Uterus (tissue), 4 donors: ENCODE results near the gene POU2AF3. TPM values are rescaled to one million over a fixed set of nuclear protein-coding genes. Genes with fewer than 3 reads are reported as not detected.

Source experiments
- DNase-seq, 2 donors: peaks; one replicate each; pipeline ENCODE4 v3.0.0-alpha.2; 2019 to 2020
- H3K27ac ChIP-seq, 2 donors: fragments of 200-600 bp; sonication (generic); 1 replicate in 1 of 2; 2 replicates in 1 of 2; pipeline ENCODE4 v1.5.1; 2016 to 2018
- H3K27me3 ChIP-seq, 2 donors: fragments of 200-600 bp; sonication (generic); one replicate each; pipeline ENCODE4 v1.5.1; 2018 to 2019; ENCODE audit warnings: control low read depth in 1 of 2
- H3K36me3 ChIP-seq, 2 donors: fragments of 200-600 bp; sonication (generic); one replicate each; pipeline ENCODE4 v1.5.1; 2019; ENCODE audit warnings: control low read depth in 1 of 2
- H3K4me1 ChIP-seq, 2 donors: fragments of 200-600 bp; sonication (generic); one replicate each; pipeline ENCODE4 v1.5.1; 2018 to 2019; ENCODE audit warnings: control low read depth in 1 of 2
- H3K4me3 ChIP-seq, 2 donors: fragments of 200-600 bp; sonication (generic); 1 replicate in 1 of 2; 2 replicates in 1 of 2; pipeline ENCODE4 v1.5.1; 2018 to 2019; ENCODE audit warnings: mild to moderate bottlenecking in 1 of 2
- H3K9me3 ChIP-seq, 2 donors: fragments of 200-600 bp; sonication (generic); one replicate each; pipeline ENCODE4 v1.5.1; 2019; ENCODE audit warnings: control low read depth in 1 of 2
- CTCF ChIP-seq, 4 experiments: fragments of 200-600 bp in 2 of 4; fragments of 450-650 bp in 2 of 4; sonication (generic) in 2 of 4; IDR thresholded peaks; one replicate each; pipeline ENCODE4 v1.5.1; 2016 to 2019; ENCODE audit warnings: antibody characterized with exemption in 4 of 4, mild to moderate bottlenecking in 2 of 4, moderate library complexity in 1 of 4
- POLR2A ChIP-seq, 2 donors: fragments of 450-650 bp; IDR thresholded peaks; one replicate each; pipeline ENCODE4 v1.6.1; 2016; ENCODE audit warnings: antibody characterized with exemption in 2 of 2, mild to moderate bottlenecking in 1 of 2, moderate library complexity in 1 of 2
- intact Hi-C: fragments of 100-400 bp; cut with DNase I; formaldehyde crosslinking; loops from one replicate; pipeline ENCODE4 v1.15.1; 2023; ENCODE audit warnings: low total_unique reads
- total RNA-seq, 4 donors: library from RNA; depleted of rRNA in 3 of 4; stranded (reverse); fragments of >200 nt in 3 of 4; gene quantifications; one replicate each; pipeline versions ENCODE4 v1.1.0 to v1.2.4, GENCODE V29; 2014 to 2023
- donor health status: DM: yes; HTN: yes; CAD: no.

POU2AF3 gene
- total RNA-seq, 4 donors from 2014 or later, result 0.97 to 13.2 (median 6.2) TPM

DNA sequence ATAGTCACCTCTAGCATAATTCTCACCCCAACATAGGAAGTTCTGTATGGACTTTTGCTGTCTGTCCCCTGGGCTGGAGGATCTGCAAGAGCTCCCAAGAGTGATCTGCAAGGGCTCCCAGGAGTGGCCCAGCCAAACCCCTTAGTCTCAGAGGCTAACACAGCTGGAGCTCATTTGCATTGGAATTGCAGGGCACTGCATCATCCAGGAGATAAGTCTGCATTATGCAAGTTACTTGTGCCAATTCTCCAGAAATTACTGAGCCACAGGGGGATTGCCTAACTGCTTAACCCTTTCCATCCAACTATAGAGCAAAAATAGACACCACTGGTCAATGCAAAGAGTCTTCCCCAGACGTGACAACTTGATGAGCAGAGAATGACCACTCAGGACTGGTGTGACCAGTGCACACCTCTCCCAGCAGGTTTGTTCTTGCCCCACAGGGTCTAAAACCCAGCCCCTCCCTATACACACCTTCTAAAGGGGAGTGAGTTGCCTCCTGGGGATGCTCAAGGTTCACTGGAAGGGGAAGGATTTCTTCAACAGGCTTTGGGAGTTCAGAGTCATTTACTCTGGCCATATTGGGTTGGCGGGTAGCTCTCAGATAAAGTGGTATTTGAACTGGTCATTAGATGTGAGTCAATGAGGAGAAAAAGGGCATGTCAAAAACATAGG lies 38.4 kb downstream of the POU2AF3 start:
- Histone ChIP-seq H3K4me1 (peaks cover 0 to 4% of the 10 kb centered on the region in 2 donors), H3K4me3 (no peak overlapping the region), H3K9me3 (no peaks in the 10 kb centered on the region), H3K27ac (no peak overlapping the region), H3K27me3 (no peaks in the 10 kb centered on the region), H3K36me3 (no peaks in the 10 kb centered on the region)
- TF ChIP-seq POLR2A (IDR thresholded peaks at IDR 0.05), result no peak
- TF ChIP-seq CTCF (IDR thresholded peaks at IDR 0.05), result no peak
- intact Hi-C loops, result no loop called here
- DNase-seq, result no peak

DNA sequence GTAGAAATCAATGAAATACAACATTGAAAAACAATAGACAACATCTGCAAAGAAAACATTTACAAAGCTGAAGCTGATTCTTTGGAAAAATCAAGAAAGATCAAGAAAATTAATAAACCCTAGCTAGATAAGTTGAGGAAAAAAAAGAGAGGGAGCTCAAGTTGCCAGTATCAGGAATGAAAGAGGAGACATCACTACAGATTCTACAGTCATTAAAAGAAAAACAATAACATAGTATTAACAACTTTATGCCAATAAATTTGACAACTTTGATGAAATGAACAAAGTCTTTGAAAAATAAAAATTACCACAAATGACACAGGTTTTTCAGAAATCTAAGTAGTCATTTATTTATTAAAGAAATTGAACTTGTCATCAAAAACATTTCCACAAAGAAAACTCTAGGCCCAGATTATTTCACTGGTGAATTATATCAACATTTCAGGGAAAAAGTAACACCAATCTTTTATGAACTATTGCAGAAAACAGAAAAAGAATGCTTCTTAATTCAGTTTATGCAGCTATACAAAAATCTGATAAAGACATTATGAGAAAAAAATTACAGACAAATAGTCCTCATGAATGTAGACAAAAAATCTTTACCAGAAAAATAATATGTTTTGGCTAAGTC lies 41.5 kb downstream of the POU2AF3 start:
- Histone ChIP-seq H3K4me1 (no peaks in the 10 kb centered on the region), H3K36me3 (no peaks in the 10 kb centered on the region), H3K27me3 (no peaks in the 10 kb centered on the region), H3K4me3 (no peak overlapping the region), H3K9me3 (no peaks in the 10 kb centered on the region), H3K27ac (no peak overlapping the region)
- no peak for DNase-seq
- TF ChIP-seq POLR2A (IDR thresholded peaks at IDR 0.05) (no peak), CTCF (IDR thresholded peaks at IDR 0.05) (no peak)
- intact Hi-C loops, result no loop called here

- TF ChIP-seq POLR2A (IDR thresholded peaks at IDR 0.05) (no peak), CTCF (IDR thresholded peaks at IDR 0.05) (no peak)
- no peak overlapping the region for H3K4me3 ChIP-seq
- no peaks in the 10 kb centered on the region for H3K36me3 ChIP-seq
- no peak overlapping the region for H3K27ac ChIP-seq
- no peaks in the 10 kb centered on the region for H3K4me1 ChIP-seq
- intact Hi-C loops, result no loop called here
- DNase-seq, result no peak
- no peaks in the 10 kb centered on the region for H3K27me3 ChIP-seq
- no peaks in the 10 kb centered on the region for H3K9me3 ChIP-seq
These were observed 44.0 kb downstream of the POU2AF3 start for GRCh38 chr11:111342329-111342728.

DNA sequence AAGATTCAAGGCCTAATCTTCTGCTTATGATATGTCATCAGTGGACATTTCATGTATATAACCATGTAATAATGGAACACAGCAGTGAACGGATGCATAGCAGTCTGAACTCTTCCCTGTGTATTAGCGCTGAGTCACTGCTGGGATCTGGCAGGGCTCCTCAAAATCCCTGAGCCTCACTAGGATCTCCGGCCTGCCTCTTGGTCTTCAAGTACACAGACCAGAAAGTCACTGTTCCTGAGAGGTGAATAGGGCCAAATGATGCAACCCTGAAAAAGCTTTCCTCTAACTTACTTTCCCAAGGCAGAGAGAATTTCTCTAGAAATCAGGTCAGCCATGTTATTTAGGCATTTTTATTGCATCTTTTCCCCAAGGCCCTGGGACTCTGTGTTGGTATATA lies 45.7 kb downstream of the POU2AF3 start:
- TF ChIP-seq CTCF (IDR thresholded peaks at IDR 0.05), result peak in 1 of 4 experiments; percentile 5
- TF ChIP-seq POLR2A (IDR thresholded peaks at IDR 0.05), result no peak
- DNase-seq, result peak; percentile 81
- H3K4me1 ChIP-seq, result no peaks in the 10 kb centered on the region
- no peak overlapping the region for H3K4me3 ChIP-seq
- H3K9me3 ChIP-seq, result no peaks in the 10 kb centered on the region
- no peaks in the 10 kb centered on the region for H3K27me3 ChIP-seq
- intact Hi-C loops, result no loop called here
- H3K27ac ChIP-seq, result peak overlapping the region; percentile 52 to 55
- no peaks in the 10 kb centered on the region for H3K36me3 ChIP-seq

DNA sequence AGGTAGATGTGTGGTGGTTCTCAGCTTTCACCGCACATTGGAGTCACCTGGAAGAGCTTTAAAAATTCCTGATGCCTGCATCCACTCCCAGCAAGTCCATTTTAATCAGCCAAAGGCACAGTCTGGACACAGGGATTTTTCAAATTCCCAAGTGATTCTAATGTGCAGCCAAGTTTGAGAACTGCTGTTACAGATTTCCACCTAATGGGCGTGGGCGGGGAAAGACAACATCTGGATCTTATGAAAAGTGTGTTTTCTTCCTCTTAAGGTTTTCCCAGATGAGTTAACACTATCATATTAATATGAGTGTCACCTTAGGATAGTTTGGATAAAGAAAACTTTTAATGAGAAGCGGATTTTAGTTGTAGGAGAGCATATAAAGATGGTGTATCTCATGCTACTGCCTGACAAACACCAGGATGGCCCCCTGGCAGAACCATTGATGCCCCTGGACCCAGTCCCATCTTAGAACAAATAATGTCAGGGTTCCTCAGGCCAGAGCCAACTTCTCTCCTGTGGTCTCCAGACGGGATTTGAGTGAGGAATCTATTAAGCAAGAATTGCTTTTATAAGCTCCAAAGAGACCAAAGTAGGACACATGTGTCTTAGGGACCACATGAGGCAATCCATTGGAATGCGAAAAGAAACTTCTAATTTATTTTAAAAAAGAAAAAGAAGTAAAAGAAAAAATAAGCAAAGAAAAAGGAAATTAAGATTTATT lies 48.8 kb downstream of the POU2AF3 start:
- Histone ChIP-seq H3K4me3 (no peak overlapping the region), H3K27ac (peak overlapping the region; percentile 38 to 45), H3K9me3 (no peaks in the 10 kb centered on the region), H3K27me3 (no peaks in the 10 kb centered on the region), H3K4me1 (peaks cover 0 to 5% of the 10 kb centered on the region in 2 donors), H3K36me3 (no peaks in the 10 kb centered on the region)
- peak; percentile 49 to 62 for DNase-seq
- TF ChIP-seq POLR2A (IDR thresholded peaks at IDR 0.05) (no peak), CTCF (IDR thresholded peaks at IDR 0.05) (no peak)
- intact Hi-C loops, result no loop called here
